ENCODE results near the gene POP5.
"Not testable (repeated sequence)": the region's sequence is repeated elsewhere in the genome, so short reads cannot be mapped to it uniquely, and the experiment has no call there.

Gene POP5

DNA sequence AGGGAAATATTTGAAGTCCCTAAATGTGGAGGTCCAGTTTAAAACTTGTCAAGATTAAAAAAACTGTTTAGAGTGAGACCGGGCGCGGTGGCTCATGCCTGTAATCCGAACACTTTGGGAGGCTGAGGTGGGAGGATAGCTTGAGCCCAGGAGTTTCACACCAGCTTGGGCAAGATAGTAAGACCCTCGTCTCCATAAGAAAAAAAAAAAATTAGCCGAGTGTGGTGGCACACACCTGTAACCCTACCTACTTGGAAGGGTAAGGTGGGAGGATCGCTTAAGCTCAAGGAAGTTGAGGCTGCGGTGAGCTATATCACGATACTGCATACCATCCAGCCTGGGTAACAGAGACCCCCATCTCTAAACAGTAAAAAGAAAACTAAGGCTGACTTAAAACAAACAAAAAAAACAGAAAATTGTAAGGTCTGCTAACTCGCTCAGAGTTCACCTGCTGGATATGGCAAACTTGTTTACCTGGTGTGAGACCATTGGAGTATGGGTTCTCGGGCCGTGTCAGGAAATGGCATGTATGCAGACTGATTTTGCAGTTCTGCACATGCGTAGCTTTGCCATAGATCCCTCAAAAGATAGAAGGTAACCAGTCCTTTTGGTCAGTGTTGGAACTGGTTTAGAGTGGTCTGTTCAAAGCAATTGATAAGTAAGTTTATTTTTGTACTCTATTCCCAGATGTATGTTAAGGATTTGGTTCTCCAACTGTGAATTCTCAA lies 45.0 kb downstream of the POP5 start:
- DNase-seq: peak; percentile 5

DNA sequence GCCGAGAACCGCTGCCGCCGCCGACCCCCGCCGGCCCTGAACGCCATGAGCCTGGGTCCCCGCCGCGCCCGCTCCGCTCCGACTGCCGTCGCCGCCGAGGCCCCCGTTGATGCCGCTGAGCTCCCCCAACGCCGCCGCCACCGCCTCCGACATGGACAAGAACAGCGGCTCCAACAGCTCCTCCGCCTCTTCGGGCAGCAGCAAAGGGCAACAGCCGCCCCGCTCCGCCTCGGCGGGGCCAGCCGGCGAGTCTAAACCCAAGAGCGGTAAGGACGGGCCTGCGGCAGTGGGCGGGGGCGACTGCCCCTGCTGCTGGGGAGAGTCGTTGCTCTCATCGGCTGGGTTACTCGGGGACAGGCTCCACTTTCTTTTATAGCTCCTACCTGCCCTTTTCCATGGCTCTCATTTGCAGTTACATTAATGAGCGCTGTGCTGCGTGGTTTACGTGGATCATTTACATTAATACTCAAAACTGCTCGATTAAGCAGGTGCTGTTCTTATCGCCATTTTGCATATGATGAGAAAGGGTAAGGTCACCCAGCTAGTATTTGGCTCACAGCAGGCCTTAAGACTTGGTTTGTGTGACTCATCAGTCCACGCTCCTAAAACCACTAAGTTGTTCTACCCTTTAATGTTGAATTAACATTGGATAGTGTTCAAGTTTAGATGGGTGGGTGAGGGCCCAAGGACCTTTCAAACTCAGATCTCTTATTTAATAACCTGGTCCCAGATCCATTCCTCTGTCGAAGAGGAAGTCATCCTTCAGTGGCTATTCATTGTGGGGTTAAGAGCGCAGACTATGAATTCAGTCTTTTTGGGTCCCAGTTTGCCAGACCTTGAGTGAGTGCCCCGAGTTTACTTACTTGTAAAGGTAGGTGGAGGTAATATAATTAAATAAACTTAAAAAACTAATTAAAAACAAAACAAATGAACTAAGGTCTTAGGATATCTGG lies 46.2 kb downstream of the POP5 start:
- peak; percentile 31 for DNase-seq

DNA sequence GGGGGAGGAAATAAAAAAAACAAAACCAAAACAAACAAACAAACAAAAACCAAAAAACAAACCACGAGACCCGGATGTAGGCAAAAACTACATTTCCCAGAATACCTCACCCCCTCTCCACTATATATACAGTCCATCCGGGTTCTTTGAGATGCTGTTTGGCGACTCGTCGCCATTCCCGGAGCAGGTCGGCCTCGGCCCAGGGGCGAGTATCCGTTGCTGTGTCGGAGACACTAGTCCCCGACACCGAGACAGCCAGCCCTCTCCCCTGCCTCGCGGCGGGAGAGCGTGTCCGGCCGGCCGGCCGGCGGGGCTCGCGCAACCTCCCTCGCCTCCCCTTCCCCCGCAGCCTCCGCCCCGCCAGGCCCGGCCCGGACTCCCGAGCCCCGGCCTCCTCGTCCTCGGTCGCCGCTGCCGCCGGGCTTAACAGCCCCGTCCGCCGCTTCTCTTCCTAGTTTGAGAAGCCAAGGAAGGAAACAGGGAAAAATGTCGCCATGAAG lies 46.9 kb downstream of the POP5 start, which contains the start of gene RNF10:
Gene RNF10 (plus strand): TSS at position 154 of the 500 bp plus-strand sequence. CDS start 456 bp downstream, outside the sequence.
- DNase-seq: peak; percentile 49

DNA sequence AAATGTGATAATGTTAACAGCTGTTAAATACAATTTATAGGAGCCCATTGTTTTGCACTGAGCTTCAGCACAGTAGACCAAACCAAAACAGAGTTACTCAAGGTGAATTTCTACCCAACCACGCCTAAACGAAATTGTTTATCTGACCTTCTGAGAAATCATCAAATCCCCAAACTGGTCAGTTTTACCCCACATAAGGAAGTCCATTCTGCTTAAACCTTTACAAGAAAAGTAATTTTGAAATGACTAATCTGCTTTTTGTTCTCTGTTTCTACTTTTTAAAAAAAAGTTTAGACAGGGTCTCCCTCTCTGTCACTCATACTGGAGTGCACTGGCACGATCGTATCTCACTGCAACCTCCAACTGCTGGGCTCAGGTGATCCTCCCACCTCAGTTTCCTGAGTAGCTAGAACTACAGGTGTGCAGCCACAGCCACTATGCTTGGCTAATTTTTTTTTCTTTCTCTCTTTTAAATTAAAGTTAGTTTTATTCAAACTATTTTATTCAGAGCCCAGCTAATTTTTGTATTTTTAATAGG lies 48.4 kb downstream of the POP5 start:
- no peak for DNase-seq

DNA sequence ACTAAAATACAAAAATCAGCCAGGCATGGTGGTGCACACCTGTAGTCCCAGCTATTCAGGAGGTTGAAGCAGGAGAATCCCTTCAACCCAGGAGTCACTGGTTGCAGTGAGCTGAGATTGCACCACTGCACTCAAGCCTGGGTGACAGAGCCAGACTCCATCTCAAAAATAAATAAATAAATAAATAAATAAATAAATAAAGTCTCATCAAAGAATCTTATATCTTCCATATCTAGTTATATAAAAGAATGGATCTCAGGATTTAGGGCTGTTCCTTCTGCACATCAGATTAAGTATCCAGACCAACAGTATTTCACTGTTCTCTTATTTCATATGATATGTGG lies 50.8 kb downstream of the POP5 start:
- not testable (repeated sequence) for DNase-seq

DNA sequence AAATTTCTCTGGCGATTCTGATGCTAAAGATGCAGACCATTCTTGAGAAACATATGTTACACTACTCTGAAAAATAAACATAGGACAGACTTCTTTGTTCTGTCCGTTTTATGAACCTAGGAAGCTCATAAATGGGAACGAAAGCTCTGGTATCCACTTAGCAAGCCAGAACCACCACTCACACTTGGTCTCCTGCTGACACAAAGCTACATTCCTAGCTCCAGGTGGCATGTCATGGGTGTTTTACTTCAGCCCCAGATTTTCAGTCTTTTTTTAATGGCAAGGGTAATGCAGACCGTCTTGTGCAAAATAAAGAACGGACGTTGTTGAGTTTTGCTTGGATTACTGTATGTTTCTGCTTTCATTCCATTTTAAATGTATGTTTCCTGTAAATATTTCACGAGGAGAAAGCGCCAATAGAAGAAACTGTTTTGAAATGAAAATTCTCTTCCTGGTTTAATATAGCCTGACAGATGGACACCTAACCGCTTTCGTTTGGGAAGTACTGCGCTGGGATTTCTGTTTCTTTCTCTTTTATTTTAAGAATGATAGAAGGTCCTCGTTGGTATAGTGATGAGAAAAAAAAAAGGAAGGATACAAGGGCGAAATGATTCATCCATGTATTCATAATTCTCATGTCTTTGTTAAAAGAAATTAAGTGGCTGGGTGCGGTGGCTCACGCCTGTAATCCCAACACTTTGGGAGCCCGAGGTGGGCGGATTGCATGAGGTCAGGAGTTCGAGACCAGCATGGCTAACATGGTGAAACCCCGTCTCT lies 51.4 kb downstream of the POP5 start:
- no peak for DNase-seq

DNA sequence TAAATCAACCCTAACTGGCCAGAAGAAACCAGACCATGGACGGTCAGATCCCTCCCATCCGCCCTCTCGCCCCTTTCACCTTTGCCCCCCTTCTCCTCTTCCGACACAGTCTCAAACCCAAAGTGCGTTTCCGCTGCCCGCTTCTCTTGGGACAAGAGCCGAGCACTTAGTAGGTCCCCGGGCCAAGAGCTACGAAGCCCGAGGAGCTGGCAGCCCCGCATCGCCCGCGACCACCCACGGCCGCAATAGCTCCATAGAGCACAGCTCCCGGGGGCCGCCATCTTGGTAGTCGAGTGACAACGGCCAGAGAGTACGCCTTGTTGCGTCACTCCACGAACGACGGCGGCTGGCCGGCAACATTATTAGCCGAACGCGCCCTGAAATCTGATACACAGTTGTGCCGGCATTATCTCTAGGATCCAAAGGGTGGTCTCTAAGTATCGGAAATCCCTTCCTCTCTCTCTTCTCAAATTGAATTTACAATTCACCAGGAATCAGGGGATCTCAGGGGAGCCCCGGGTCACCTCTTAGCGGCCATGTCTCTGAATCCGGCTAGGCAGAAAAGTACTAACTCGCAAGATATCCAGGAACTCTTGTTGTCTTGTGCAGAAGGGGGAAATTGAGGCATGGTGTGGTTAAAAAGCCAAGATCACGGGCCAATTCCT lies 52.2 kb downstream of the POP5 start, which contains the start of gene COQ5:
Gene COQ5 (minus strand): TSS at position 298 of the 665 bp plus-strand sequence. CDS start 17 bp downstream, at position 281.
- DNase-seq: peak; percentile 84
